Measurements from ENCODE around the gene CACHD1.

DNA sequence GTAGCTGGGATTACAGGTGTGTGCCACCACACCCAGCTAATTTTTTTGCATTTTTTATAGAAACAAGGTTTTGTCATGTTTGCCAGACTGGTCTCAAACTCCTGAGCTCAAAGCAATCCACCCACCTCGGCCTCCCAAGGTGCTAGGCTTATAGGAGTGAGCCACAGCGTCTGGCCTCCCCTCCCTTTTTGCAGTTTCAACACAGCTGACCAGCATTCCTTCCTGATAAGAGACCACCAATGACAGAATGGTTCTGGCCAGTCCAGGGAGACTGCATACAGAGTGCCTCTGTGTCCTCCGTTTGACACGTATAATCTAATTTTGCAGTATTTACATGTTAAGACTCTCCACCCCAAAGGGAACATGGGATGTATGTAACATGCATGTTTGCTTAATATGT lies 46.4 kb upstream of the CACHD1 start:
- no peak for TF ChIP-seq POLR2A (IDR thresholded peaks at IDR 0.05)
- TF ChIP-seq, protein P1, sequence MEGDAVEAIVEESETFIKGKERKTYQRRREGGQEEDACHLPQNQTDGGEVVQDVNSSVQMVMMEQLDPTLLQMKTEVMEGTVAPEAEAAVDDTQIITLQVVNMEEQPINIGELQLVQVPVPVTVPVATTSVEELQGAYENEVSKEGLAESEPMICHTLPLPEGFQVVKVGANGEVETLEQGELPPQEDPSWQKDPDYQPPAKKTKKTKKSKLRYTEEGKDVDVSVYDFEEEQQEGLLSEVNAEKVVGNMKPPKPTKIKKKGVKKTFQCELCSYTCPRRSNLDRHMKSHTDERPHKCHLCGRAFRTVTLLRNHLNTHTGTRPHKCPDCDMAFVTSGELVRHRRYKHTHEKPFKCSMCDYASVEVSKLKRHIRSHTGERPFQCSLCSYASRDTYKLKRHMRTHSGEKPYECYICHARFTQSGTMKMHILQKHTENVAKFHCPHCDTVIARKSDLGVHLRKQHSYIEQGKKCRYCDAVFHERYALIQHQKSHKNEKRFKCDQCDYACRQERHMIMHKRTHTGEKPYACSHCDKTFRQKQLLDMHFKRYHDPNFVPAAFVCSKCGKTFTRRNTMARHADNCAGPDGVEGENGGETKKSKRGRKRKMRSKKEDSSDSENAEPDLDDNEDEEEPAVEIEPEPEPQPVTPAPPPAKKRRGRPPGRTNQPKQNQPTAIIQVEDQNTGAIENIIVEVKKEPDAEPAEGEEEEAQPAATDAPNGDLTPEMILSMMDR (IDR thresholded peaks at IDR 0.05) = no peak

Data from body of pancreas (tissue), 4 donors.